Measurements from ENCODE around the gene DLGAP4.

DLGAP4 gene

DNA sequence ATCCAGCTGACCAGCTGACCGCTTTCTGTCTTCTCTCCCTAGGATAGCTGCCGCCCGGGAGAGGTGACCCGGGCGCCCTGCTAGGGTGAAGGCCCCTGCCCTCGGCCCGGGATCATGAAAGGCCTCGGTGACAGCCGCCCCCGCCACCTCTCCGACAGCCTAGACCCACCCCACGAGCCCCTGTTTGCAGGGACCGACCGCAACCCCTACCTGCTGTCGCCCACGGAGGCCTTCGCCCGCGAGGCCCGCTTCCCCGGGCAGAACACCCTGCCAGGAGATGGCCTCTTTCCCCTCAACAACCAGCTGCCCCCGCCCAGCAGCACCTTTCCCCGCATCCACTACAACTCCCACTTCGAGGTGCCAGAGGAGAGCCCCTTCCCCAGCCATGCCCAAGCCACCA lies 125.5 kb downstream of the DLGAP4 start:
- no peaks in the 10 kb centered on the region for H3K27me3 ChIP-seq (ENCODE audit: insufficient read depth, poor library complexity, severe bottlenecking)
- H3K27ac ChIP-seq (replicated peaks) = no peak overlapping the region
- TF ChIP-seq SPI1 (IDR thresholded peaks at IDR 0.05; ENCODE audit: borderline replicate concordance, low read depth) (no peak), POLR2AphosphoS5 (IDR thresholded peaks at IDR 0.05; ENCODE audit: low read depth) (no peak), GABPA (IDR thresholded peaks at IDR 0.05; ENCODE audit: low read depth) (no peak)
- TF ChIP-seq, protein P1, sequence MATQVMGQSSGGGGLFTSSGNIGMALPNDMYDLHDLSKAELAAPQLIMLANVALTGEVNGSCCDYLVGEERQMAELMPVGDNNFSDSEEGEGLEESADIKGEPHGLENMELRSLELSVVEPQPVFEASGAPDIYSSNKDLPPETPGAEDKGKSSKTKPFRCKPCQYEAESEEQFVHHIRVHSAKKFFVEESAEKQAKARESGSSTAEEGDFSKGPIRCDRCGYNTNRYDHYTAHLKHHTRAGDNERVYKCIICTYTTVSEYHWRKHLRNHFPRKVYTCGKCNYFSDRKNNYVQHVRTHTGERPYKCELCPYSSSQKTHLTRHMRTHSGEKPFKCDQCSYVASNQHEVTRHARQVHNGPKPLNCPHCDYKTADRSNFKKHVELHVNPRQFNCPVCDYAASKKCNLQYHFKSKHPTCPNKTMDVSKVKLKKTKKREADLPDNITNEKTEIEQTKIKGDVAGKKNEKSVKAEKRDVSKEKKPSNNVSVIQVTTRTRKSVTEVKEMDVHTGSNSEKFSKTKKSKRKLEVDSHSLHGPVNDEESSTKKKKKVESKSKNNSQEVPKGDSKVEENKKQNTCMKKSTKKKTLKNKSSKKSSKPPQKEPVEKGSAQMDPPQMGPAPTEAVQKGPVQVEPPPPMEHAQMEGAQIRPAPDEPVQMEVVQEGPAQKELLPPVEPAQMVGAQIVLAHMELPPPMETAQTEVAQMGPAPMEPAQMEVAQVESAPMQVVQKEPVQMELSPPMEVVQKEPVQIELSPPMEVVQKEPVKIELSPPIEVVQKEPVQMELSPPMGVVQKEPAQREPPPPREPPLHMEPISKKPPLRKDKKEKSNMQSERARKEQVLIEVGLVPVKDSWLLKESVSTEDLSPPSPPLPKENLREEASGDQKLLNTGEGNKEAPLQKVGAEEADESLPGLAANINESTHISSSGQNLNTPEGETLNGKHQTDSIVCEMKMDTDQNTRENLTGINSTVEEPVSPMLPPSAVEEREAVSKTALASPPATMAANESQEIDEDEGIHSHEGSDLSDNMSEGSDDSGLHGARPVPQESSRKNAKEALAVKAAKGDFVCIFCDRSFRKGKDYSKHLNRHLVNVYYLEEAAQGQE (IDR thresholded peaks at IDR 0.05; ENCODE audit: insufficient replicate concordance, low read depth) = no peak
- TF ChIP-seq, protein P2, sequence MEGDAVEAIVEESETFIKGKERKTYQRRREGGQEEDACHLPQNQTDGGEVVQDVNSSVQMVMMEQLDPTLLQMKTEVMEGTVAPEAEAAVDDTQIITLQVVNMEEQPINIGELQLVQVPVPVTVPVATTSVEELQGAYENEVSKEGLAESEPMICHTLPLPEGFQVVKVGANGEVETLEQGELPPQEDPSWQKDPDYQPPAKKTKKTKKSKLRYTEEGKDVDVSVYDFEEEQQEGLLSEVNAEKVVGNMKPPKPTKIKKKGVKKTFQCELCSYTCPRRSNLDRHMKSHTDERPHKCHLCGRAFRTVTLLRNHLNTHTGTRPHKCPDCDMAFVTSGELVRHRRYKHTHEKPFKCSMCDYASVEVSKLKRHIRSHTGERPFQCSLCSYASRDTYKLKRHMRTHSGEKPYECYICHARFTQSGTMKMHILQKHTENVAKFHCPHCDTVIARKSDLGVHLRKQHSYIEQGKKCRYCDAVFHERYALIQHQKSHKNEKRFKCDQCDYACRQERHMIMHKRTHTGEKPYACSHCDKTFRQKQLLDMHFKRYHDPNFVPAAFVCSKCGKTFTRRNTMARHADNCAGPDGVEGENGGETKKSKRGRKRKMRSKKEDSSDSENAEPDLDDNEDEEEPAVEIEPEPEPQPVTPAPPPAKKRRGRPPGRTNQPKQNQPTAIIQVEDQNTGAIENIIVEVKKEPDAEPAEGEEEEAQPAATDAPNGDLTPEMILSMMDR (IDR thresholded peaks at IDR 0.05; ENCODE audit: insufficient read depth, low read length) = no peak
- DNase-seq (ENCODE audit: low read depth in 1 of 2, low spot score in 1 of 2) = no peak
- H3K4me3 ChIP-seq (replicated peaks; ENCODE audit: insufficient read depth, low read length) = no peak overlapping the region

DNA sequence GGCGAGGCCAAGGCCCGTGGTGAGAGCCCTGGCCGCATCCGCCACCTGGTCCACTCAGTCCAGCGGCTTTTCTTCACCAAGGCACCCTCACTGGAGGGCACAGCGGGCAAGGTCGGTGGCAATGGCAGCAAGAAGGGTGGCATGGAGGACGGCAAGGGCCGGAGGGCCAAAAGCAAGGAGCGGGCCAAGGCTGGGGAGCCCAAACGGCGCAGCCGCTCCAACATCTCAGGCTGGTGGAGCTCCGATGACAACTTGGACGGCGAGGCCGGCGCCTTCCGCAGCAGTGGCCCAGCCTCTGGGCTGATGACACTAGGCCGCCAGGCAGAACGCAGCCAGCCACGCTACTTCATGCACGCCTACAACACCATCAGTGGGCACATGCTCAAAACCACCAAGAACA lies 126.0 kb downstream of the DLGAP4 start:
- TF ChIP-seq POLR2AphosphoS5 (IDR thresholded peaks at IDR 0.05; ENCODE audit: low read depth) = no peak
- TF ChIP-seq SPI1 (IDR thresholded peaks at IDR 0.05; ENCODE audit: borderline replicate concordance, low read depth) = no peak
- no peak for TF ChIP-seq GABPA (IDR thresholded peaks at IDR 0.05; ENCODE audit: low read depth)
- TF ChIP-seq, protein P2 (IDR thresholded peaks at IDR 0.05; ENCODE audit: insufficient read depth, low read length) = no peak
- TF ChIP-seq, protein P1 (IDR thresholded peaks at IDR 0.05; ENCODE audit: insufficient replicate concordance, low read depth) = no peak
- Histone ChIP-seq H3K27ac (replicated peaks) (no peak overlapping the region), H3K4me3 (replicated peaks; ENCODE audit: insufficient read depth, low read length) (no peak overlapping the region), H3K27me3 (ENCODE audit: insufficient read depth, poor library complexity, severe bottlenecking) (no peaks in the 10 kb centered on the region)
- no peak for DNase-seq (ENCODE audit: low read depth in 1 of 2, low spot score in 1 of 2)

- TF ChIP-seq, protein P2 (IDR thresholded peaks at IDR 0.05; ENCODE audit: insufficient read depth, low read length) = no peak
- no peak for TF ChIP-seq SPI1 (IDR thresholded peaks at IDR 0.05; ENCODE audit: borderline replicate concordance, low read depth)
- no peak overlapping the region for H3K4me3 ChIP-seq (replicated peaks; ENCODE audit: insufficient read depth, low read length)
- no peaks in the 10 kb centered on the region for H3K27me3 ChIP-seq (ENCODE audit: insufficient read depth, poor library complexity, severe bottlenecking)
- DNase-seq (ENCODE audit: low read depth in 1 of 2, low spot score in 1 of 2) = no peak
- H3K27ac ChIP-seq (replicated peaks) = no peak overlapping the region
These were observed 128.2 kb downstream of the DLGAP4 start for GRCh38 chr20:36434383-36434782.

- DNase-seq (ENCODE audit: low read depth in 1 of 2, low spot score in 1 of 2) = no peak
- H3K4me3 ChIP-seq (replicated peaks; ENCODE audit: insufficient read depth, low read length) = no peak overlapping the region
- TF ChIP-seq GABPA (IDR thresholded peaks at IDR 0.05; ENCODE audit: low read depth) (no peak), SPI1 (IDR thresholded peaks at IDR 0.05; ENCODE audit: borderline replicate concordance, low read depth) (no peak), POLR2AphosphoS5 (IDR thresholded peaks at IDR 0.05; ENCODE audit: low read depth) (no peak)
- TF ChIP-seq, protein P2 (IDR thresholded peaks at IDR 0.05; ENCODE audit: insufficient read depth, low read length) = no peak
- TF ChIP-seq, protein P1 (IDR thresholded peaks at IDR 0.05; ENCODE audit: insufficient replicate concordance, low read depth) = no peak
- H3K27me3 ChIP-seq (ENCODE audit: insufficient read depth, poor library complexity, severe bottlenecking) = no peaks in the 10 kb centered on the region
- H3K27ac ChIP-seq (replicated peaks) = no peak overlapping the region
These were observed 129.0 kb downstream of the DLGAP4 start for GRCh38 chr20:36435124-36435523.
